ENCODE measurements around the gene HEATR3. TPM values are rescaled to one million over a fixed set of nuclear protein-coding genes. Genes with fewer than 3 reads are reported as not detected.
A peak's percentile ranks its signal among the peaks of the same experiment; 100 is the strongest.

Gene HEATR3
- polyA plus RNA-seq, 2 of the 4 experiments (the other 2 are of a cell fraction): 21.2 to 30.8 TPM

DNA sequence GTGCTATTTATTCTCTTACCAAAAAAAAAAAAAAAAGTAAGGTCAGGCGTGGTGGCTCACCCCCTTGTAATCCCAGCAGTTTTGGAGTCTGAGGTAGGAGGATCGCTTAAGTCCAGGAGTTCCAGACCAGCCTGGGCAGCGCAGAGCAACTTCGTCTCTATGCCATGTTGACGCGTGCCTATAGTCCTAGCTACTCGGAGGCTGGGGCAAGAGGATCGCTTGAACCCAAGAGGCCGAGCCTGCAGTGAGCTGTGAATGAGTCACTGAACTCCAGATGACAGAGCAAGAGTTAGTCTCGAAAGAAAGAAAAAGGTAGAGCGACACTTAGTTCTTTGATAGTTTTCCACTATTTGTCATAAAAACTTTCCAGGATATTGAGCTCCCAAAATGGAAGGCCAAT is 86.0 kb downstream of the HEATR3 start (continued):
- TF ChIP-seq, protein P1, sequence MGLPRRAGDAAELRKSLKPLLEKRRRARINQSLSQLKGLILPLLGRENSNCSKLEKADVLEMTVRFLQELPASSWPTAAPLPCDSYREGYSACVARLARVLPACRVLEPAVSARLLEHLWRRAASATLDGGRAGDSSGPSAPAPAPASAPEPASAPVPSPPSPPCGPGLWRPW (IDR thresholded peaks at IDR 0.05): no peak

DNA sequence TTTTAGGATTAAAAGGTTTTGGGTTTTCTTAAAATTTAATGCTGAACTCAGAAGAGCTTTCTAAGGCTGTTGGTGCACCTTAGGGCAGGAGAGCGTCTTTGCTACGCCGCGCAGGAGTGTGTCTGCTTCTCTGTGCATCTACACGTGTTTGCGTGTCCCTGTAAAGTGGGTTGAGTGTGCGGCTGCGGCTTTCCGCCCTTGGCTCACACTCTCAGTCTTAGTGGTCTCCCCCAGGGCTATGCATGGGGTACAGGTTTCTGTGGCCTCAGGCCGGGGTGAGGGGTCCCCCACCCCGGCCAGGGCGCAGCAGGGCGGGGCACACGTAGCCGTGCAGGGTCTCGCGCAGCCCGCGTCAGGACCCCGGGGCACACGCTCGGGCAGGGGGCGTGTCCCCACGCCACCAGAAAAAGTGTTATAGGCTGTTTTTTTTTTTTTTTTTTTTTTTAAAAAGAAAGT is 86.6 kb downstream of the HEATR3 start:
- peak in 1 of 2 experiments; percentile 56 for DNase-seq (ENCODE audit: low read depth in 1 of 2, low spot score in 1 of 2)
- ChIA-PET POLR2A (interaction anchor here (0.6 to 1.9 kb wide), 2 partner anchors 58 to 65 kb away, joined by 3 to 5 read pairs; no protein-coding TSS in a partner anchor), CTCF (interaction anchor here (1.0 to 2.5 kb wide), 2 partner anchors 58 to 128 kb away, joined by 3 to 11 read pairs; partner anchors contain the start of gene CNEP1R1)
- TF ChIP-seq, protein P2, sequence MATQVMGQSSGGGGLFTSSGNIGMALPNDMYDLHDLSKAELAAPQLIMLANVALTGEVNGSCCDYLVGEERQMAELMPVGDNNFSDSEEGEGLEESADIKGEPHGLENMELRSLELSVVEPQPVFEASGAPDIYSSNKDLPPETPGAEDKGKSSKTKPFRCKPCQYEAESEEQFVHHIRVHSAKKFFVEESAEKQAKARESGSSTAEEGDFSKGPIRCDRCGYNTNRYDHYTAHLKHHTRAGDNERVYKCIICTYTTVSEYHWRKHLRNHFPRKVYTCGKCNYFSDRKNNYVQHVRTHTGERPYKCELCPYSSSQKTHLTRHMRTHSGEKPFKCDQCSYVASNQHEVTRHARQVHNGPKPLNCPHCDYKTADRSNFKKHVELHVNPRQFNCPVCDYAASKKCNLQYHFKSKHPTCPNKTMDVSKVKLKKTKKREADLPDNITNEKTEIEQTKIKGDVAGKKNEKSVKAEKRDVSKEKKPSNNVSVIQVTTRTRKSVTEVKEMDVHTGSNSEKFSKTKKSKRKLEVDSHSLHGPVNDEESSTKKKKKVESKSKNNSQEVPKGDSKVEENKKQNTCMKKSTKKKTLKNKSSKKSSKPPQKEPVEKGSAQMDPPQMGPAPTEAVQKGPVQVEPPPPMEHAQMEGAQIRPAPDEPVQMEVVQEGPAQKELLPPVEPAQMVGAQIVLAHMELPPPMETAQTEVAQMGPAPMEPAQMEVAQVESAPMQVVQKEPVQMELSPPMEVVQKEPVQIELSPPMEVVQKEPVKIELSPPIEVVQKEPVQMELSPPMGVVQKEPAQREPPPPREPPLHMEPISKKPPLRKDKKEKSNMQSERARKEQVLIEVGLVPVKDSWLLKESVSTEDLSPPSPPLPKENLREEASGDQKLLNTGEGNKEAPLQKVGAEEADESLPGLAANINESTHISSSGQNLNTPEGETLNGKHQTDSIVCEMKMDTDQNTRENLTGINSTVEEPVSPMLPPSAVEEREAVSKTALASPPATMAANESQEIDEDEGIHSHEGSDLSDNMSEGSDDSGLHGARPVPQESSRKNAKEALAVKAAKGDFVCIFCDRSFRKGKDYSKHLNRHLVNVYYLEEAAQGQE (IDR thresholded peaks at IDR 0.05): peak; percentile 39; the same call in 1 of the 2 replicates
- TF ChIP-seq FOSB (CRISPR knock-in tag; IDR thresholded peaks at IDR 0.05) (no peak), NPAS2 (CRISPR knock-in tag; IDR thresholded peaks at IDR 0.05; ENCODE audit: borderline replicate concordance) (no peak), SREBF2 (IDR thresholded peaks at IDR 0.05) (no peak), RAD21 (conservative IDR thresholded peaks at IDR 0.05 in 1 of 2, IDR thresholded peaks at IDR 0.05 in 1 of 2) (no peak), RCOR1 (IDR thresholded peaks at IDR 0.05; ENCODE audit: low read depth, low read length) (no peak), JUNB (IDR thresholded peaks at IDR 0.05) (no peak)
- TF ChIP-seq, protein P3, sequence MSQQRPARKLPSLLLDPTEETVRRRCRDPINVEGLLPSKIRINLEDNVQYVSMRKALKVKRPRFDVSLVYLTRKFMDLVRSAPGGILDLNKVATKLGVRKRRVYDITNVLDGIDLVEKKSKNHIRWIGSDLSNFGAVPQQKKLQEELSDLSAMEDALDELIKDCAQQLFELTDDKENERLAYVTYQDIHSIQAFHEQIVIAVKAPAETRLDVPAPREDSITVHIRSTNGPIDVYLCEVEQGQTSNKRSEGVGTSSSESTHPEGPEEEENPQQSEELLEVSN (IDR thresholded peaks at IDR 0.05; ENCODE audit: borderline replicate concordance, low read depth): 0 out of 2 replicates have a peak, but pooled peaks have one; percentile 11
- no peak for FAIRE-seq
- Histone ChIP-seq H3K9me3 (no peaks in the 10 kb centered on the region), H3K4me2 (peak overlapping the region; percentile 65), H3K27ac (peak overlapping the region; percentile 96), H3K4me3 (peak overlapping the region; percentile 71), H3K4me1 (peaks cover 29% of the 10 kb centered on the region)
- under 1% methylated on average over 20 of the region's 24 CpGs for WGBS (ENCODE audit: missing lambda C conversion rate)
- ATAC-seq: peak; percentile 61 to 82

DNA sequence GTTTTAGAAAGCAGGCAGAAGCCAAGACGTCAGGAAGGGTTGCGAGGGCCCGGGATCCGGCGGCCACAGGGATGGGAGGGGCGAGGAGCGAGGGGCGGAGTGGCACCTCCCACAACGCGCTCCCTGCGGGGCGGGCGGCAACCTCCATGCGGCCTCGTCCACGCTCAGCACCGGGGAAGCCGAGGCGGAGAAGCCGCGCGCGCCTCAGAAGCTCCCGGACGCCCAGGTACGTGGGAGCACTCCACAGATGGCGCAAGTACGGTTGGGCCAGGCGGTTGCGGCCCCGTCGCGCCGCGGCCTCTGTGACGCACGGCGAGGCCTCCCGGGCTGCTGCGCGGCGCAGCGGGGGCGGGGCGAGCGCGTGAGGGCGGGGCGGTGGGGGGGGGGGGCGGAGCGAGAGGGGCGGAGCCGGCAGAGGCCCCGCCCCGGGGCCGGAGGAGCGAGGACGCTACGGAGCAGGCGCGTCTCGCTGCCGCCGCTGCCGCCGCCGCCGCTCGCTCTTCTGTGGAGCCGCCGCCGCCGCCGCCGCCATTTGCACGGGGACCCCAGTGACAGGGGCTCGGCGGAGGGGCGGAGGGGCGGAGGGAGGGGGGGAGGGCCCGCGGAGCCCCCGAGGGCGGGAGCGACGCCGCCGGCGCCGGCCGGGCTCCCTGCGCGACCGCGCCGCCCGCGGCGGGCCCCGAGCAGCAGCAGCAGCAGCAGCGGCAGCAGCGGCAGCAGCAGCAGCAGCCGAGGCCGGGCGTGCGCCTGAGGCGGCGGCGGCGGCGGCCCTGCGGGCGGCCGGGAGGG is 87.2 kb downstream of the HEATR3 start, which contains the start of gene TENT4B:
Gene TENT4B (plus strand): TSS at position 500 of the 789 bp plus-strand sequence. CDS start 316 bp downstream, outside the sequence.
- Histone ChIP-seq H3K4me1 (peaks cover 29% of the 10 kb centered on the region), H3K4me2 (peak within 1 kb of the TSS; percentile 99), H3K9me3 (no peaks in the 10 kb centered on the region), H3K4me3 (peak within 1 kb of the TSS; percentile 71), H3K27ac (peak within 1 kb of the TSS; percentile 96)
- ChIA-PET CTCF (interaction anchor here (2.5 kb wide), 1 partner anchor 58 kb away, joined by 11 read pairs; no protein-coding TSS in a partner anchor), POLR2A (interaction anchor here (0.6 to 1.9 kb wide), 2 partner anchors 58 to 65 kb away, joined by 3 to 5 read pairs; no protein-coding TSS in a partner anchor)
- no peak for FAIRE-seq
- peak; percentile 83 to 94 for ATAC-seq
- DNase-seq (ENCODE audit: low read depth in 1 of 2, low spot score in 1 of 2): peak; percentile 85 to 89
- WGBS (ENCODE audit: missing lambda C conversion rate): 5% methylated on average over 15 of the region's 114 CpGs
- TF ChIP-seq, protein P4, sequence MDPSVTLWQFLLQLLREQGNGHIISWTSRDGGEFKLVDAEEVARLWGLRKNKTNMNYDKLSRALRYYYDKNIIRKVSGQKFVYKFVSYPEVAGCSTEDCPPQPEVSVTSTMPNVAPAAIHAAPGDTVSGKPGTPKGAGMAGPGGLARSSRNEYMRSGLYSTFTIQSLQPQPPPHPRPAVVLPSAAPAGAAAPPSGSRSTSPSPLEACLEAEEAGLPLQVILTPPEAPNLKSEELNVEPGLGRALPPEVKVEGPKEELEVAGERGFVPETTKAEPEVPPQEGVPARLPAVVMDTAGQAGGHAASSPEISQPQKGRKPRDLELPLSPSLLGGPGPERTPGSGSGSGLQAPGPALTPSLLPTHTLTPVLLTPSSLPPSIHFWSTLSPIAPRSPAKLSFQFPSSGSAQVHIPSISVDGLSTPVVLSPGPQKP (IDR thresholded peaks at IDR 0.05; ENCODE audit: low read depth, low read length): no peak
- TF ChIP-seq, protein P5, sequence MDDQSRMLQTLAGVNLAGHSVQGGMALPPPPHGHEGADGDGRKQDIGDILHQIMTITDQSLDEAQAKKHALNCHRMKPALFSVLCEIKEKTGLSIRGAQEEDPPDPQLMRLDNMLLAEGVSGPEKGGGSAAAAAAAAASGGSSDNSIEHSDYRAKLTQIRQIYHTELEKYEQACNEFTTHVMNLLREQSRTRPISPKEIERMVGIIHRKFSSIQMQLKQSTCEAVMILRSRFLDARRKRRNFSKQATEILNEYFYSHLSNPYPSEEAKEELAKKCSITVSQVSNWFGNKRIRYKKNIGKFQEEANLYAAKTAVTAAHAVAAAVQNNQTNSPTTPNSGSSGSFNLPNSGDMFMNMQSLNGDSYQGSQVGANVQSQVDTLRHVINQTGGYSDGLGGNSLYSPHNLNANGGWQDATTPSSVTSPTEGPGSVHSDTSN (IDR thresholded peaks at IDR 0.05): 0 out of 2 replicates have a peak, but pooled peaks have one; percentile 21
- no peak for TF ChIP-seq FOSB (CRISPR knock-in tag; IDR thresholded peaks at IDR 0.05)
- TF ChIP-seq, protein P6, sequence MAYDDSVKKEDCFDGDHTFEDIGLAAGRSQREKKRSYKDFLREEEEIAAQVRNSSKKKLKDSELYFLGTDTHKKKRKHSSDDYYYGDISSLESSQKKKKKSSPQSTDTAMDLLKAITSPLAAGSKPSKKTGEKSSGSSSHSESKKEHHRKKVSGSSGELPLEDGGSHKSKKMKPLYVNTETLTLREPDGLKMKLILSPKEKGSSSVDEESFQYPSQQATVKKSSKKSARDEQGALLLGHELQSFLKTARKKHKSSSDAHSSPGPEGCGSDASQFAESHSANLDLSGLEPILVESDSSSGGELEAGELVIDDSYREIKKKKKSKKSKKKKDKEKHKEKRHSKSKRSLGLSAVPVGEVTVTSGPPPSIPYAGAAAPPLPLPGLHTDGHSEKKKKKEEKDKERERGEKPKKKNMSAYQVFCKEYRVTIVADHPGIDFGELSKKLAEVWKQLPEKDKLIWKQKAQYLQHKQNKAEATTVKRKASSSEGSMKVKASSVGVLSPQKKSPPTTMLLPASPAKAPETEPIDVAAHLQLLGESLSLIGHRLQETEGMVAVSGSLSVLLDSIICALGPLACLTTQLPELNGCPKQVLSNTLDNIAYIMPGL (CRISPR knock-in tag; IDR thresholded peaks at IDR 0.05; ENCODE audit: borderline replicate concordance): no peak
- TF ChIP-seq EP300 (IDR thresholded peaks at IDR 0.05): no peak
- TF ChIP-seq, protein P7, sequence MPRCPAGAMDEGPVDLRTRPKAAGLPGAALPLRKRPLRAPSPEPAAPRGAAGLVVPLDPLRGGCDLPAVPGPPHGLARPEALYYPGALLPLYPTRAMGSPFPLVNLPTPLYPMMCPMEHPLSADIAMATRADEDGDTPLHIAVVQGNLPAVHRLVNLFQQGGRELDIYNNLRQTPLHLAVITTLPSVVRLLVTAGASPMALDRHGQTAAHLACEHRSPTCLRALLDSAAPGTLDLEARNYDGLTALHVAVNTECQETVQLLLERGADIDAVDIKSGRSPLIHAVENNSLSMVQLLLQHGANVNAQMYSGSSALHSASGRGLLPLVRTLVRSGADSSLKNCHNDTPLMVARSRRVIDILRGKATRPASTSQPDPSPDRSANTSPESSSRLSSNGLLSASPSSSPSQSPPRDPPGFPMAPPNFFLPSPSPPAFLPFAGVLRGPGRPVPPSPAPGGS (IDR thresholded peaks at IDR 0.05): peak; percentile 89
- no peak for TF ChIP-seq CHD4 (IDR thresholded peaks at IDR 0.05; ENCODE audit: borderline replicate concordance)
- no peak for TF ChIP-seq ESRRA (IDR thresholded peaks at IDR 0.05; ENCODE audit: borderline replicate concordance, low read length)
- TF ChIP-seq, protein P2 (IDR thresholded peaks at IDR 0.05): no peak
